Measurements from ENCODE around the gene SHC2. TPM values are rescaled to one million over a fixed set of nuclear protein-coding genes. Genes with fewer than 3 reads are reported as not detected.

The SHC2 gene
- total RNA-seq, 1 donor from 2014 or later: 26.0 TPM

DNA sequence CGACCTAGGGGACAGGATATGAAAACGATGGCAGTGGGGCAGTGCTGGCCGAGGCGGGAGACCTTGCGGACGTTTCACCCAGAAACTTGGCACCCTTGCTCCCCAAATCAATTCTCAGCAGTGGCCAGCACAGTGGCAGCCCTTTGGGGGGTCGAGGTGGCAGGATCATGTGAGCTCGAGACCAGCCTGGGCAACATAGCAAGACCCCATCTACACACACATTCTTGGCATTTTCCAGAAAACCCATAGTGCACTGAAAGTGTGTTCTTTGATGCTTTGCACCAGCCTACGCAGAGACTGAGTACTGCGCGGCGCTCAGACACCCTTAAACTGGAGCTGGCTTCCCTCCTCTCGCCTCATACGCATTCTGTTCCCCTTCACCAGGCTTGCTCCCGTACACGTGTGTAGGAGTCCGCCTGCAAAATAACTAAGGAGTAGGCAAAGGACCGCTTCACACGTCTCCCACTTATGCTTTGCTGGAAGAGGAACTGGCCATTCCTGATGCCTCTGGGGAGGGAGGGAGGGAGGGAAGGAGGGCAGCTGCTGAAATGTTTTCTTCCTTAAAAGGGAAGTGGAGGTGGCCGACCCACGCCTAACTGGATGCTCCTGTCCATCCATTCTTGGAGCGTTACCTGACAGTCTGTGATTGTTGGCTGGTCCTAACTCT, 92.7 kb downstream of the SHC2 start:
- no peak for DNase-seq (ENCODE audit: extremely low spot score in 2 of 2)
- Histone ChIP-seq H3K9me3 (no peaks in the 10 kb centered on the region), H3K27ac (no peak overlapping the region), H3K4me3 (no peak overlapping the region), H3K36me3 (no peaks in the 10 kb centered on the region), H3K27me3 (no peaks in the 10 kb centered on the region), H3K4me1 (no peaks in the 10 kb centered on the region)
- TF ChIP-seq, protein P1, sequence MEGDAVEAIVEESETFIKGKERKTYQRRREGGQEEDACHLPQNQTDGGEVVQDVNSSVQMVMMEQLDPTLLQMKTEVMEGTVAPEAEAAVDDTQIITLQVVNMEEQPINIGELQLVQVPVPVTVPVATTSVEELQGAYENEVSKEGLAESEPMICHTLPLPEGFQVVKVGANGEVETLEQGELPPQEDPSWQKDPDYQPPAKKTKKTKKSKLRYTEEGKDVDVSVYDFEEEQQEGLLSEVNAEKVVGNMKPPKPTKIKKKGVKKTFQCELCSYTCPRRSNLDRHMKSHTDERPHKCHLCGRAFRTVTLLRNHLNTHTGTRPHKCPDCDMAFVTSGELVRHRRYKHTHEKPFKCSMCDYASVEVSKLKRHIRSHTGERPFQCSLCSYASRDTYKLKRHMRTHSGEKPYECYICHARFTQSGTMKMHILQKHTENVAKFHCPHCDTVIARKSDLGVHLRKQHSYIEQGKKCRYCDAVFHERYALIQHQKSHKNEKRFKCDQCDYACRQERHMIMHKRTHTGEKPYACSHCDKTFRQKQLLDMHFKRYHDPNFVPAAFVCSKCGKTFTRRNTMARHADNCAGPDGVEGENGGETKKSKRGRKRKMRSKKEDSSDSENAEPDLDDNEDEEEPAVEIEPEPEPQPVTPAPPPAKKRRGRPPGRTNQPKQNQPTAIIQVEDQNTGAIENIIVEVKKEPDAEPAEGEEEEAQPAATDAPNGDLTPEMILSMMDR (IDR thresholded peaks at IDR 0.05): no peak
- TF ChIP-seq POLR2A (IDR thresholded peaks at IDR 0.05): no peak
- TF ChIP-seq POLR2AphosphoS5 (IDR thresholded peaks at IDR 0.05; ENCODE audit: insufficient read depth in 1 of 2, low read depth in 1 of 2): no peak
- intact Hi-C loops (cut with DNase I): no loop called here

DNA sequence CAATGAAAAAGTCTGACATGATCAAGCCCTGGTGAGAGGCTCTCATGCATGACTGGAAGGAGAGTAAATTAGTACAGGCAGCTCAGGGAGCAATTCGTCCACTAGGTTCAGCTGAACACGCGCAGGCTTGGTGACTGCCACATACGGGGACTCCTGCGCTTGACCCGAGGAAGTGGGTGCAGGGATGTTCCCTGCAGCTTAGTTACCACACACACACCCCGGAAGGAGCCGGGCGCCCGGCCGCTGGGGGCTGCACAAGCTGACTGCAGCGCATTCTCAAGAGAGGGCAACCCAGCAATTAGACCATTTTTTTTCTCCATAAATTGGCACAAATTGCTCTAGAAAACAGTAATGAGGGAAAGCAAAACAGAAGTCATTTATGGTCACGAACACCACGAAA, 93.3 kb downstream of the SHC2 start:
- Histone ChIP-seq H3K27ac (no peak overlapping the region), H3K4me3 (no peak overlapping the region), H3K36me3 (no peaks in the 10 kb centered on the region), H3K4me1 (no peaks in the 10 kb centered on the region), H3K27me3 (no peaks in the 10 kb centered on the region), H3K9me3 (no peaks in the 10 kb centered on the region)
- TF ChIP-seq, protein P1 (IDR thresholded peaks at IDR 0.05): no peak
- TF ChIP-seq POLR2A (IDR thresholded peaks at IDR 0.05) (no peak), POLR2AphosphoS5 (IDR thresholded peaks at IDR 0.05; ENCODE audit: insufficient read depth in 1 of 2, low read depth in 1 of 2) (no peak)
- DNase-seq (ENCODE audit: extremely low spot score in 2 of 2): no peak
- intact Hi-C loops (cut with DNase I): no loop called here

DNA sequence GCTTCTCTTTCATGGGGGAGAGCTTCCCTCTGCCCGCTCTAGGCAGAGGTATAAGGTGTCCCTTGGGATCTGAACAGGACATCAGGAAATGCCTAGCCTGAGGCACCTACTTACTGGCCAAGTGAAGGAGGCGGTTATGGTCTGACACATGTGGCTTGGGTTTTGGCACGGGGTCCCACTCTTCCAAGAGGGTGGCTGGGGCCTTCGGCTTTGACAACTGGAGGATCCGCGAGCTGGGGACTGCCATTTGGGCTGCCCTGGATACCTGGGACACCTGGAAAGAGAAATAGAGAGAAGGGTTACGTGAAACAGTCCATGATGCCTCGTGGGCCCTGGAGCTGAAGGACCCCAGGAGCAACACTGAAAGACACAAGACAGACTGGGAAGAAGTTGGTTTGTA, 93.9 kb downstream of the SHC2 start:
- Histone ChIP-seq H3K36me3 (no peaks in the 10 kb centered on the region), H3K4me1 (no peaks in the 10 kb centered on the region), H3K27ac (no peak overlapping the region), H3K9me3 (no peaks in the 10 kb centered on the region), H3K27me3 (no peaks in the 10 kb centered on the region), H3K4me3 (no peak overlapping the region)
- intact Hi-C loops (cut with DNase I): no loop called here
- DNase-seq (ENCODE audit: extremely low spot score in 2 of 2): no peak
- no peak for TF ChIP-seq POLR2AphosphoS5 (IDR thresholded peaks at IDR 0.05; ENCODE audit: insufficient read depth in 1 of 2, low read depth in 1 of 2)
- no peak for TF ChIP-seq POLR2A (IDR thresholded peaks at IDR 0.05)
- TF ChIP-seq, protein P1 (IDR thresholded peaks at IDR 0.05): no peak

Small RNAs within 50 kb of the gene (small RNA-seq; reads per million reads assigned to genes)
- gene RNA5SP462: not detected

Other genes starting within 250 kb of the SHC2 start
- gene PLPP2, start 169.6 kb downstream of the SHC2 start, total RNA-seq: 49.4 TPM
- 30.7 TPM for gene MIER2, start 116.2 kb downstream of the SHC2 start, total RNA-seq
- gene C2CD4C, start 51.9 kb downstream of the SHC2 start, total RNA-seq: 2.2 TPM
- 0.49 TPM for gene MADCAM1, start 35.5 kb upstream of the SHC2 start, total RNA-seq
- gene TPGS1, start 46.5 kb upstream of the SHC2 start, total RNA-seq: 39.5 TPM
- gene CDC34, start 70.7 kb upstream of the SHC2 start, total RNA-seq: 62.6 TPM
- gene GZMM, start 83.0 kb upstream of the SHC2 start, total RNA-seq: not detected
- gene BSG, start 111.6 kb upstream of the SHC2 start, total RNA-seq: 231 TPM
- 0.25 TPM for gene HCN2, start 128.8 kb upstream of the SHC2 start, total RNA-seq
- gene POLRMT, start 172.5 kb upstream of the SHC2 start, total RNA-seq: 33.9 TPM
- gene FGF22, start 178.8 kb upstream of the SHC2 start, total RNA-seq: not detected
- gene RNF126, start 202.2 kb upstream of the SHC2 start, total RNA-seq: 68.0 TPM
- gene FSTL3, start 215.4 kb upstream of the SHC2 start, total RNA-seq: 129 TPM
- not detected for gene PRSS57, start 234.4 kb upstream of the SHC2 start, total RNA-seq
- 40.0 TPM for gene PALM, start 247.9 kb upstream of the SHC2 start, total RNA-seq

Data from vagina (tissue), 2 donors.